ENCODE data around the gene CCDC192. TPM values are rescaled to one million over a fixed set of nuclear protein-coding genes. Genes with fewer than 3 reads are reported as not detected.

Gene CCDC192
- total RNA-seq, 4 donors from 2014 or later: 0.87 to 2.1 (median 1.9) TPM

DNA sequence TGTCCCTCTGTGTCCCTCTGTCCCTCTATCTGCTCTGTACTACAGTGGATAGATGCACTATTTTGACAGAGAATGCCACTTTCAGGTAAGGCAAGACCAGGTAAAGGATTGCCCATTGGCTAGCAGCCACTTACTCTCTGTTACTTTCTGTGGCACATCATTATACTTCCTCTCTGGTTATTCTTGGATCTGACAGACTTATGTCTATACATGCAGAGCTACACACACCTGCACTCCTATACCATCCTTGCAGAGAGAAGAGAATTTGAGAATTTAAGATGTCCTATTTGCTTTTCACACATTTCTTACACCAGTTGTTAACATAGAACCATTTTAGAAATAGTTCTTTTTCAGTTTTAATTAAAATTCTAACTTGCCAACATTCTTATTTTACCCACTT, 216.6 kb downstream of the CCDC192 start:
- TF ChIP-seq POLR2A (IDR thresholded peaks at IDR 0.05): no peak
- no peak for TF ChIP-seq EP300 (IDR thresholded peaks at IDR 0.05)
- TF ChIP-seq, protein P1, sequence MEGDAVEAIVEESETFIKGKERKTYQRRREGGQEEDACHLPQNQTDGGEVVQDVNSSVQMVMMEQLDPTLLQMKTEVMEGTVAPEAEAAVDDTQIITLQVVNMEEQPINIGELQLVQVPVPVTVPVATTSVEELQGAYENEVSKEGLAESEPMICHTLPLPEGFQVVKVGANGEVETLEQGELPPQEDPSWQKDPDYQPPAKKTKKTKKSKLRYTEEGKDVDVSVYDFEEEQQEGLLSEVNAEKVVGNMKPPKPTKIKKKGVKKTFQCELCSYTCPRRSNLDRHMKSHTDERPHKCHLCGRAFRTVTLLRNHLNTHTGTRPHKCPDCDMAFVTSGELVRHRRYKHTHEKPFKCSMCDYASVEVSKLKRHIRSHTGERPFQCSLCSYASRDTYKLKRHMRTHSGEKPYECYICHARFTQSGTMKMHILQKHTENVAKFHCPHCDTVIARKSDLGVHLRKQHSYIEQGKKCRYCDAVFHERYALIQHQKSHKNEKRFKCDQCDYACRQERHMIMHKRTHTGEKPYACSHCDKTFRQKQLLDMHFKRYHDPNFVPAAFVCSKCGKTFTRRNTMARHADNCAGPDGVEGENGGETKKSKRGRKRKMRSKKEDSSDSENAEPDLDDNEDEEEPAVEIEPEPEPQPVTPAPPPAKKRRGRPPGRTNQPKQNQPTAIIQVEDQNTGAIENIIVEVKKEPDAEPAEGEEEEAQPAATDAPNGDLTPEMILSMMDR (IDR thresholded peaks at IDR 0.05): no peak
- no peak for DNase-seq (ENCODE audit: low spot score in 2 of 2)
- H3K4me3 ChIP-seq: no peak overlapping the region
- H3K36me3 ChIP-seq: no peaks in the 10 kb centered on the region
- no peak overlapping the region for H3K27ac ChIP-seq
- H3K9me3 ChIP-seq: no peaks in the 10 kb centered on the region
- H3K4me1 ChIP-seq: no peaks in the 10 kb centered on the region
- no peaks in the 10 kb centered on the region for H3K27me3 ChIP-seq

DNA sequence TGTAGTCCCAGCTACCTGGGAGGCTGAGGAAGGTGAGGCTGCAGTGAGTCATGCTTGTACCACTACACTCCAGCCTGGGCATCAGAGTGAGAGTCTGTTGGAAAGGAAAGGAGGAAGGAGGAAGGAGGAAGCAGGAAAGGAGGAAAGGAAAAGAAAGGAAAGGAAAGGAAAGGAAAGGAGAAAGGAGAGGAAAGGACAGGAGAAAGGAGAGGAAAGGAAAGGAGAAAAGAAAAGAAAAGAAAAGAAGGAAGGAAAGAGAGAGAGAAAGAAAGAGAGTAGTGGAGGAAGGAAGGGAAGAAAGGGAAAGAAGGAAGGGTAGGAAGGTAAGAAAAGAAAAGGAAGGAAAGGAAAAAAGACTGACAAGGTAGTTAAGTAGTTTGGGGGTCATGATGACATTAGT, 217.7 kb downstream of the CCDC192 start:
- Histone ChIP-seq H3K27me3 (no peaks in the 10 kb centered on the region), H3K4me1 (no peaks in the 10 kb centered on the region), H3K9me3 (no peaks in the 10 kb centered on the region), H3K4me3 (no peak overlapping the region), H3K36me3 (no peaks in the 10 kb centered on the region), H3K27ac (no peak overlapping the region)
- TF ChIP-seq, protein P1 (IDR thresholded peaks at IDR 0.05): no peak
- TF ChIP-seq EP300 (IDR thresholded peaks at IDR 0.05): no peak
- no peak for DNase-seq (ENCODE audit: low spot score in 2 of 2)

DNA sequence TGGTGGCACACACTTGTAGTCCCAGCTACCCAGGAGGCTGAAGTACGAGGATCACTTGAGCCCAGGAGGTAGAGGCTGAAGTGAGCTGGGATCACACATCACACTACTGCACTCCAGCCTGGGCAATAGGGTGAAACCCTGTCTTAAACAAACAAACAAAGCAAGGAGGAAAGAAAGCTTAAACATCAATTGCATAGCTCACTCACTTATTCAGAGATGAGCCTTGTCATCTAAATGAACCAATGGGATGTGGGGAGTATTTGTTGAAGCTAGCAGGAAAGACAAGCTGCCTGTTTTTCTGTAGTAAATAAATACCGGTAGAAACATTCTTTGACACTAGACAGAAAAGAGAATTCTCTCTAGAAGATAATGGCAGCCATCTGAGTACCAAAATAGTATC, 219.4 kb downstream of the CCDC192 start:
- 68 to 76% methylated on average over 2 of the region's 2 CpGs for WGBS, 2 donors
- no peak overlapping the region for H3K27ac ChIP-seq
- DNase-seq (ENCODE audit: low spot score in 2 of 2): no peak
- TF ChIP-seq EP300 (IDR thresholded peaks at IDR 0.05): no peak
- TF ChIP-seq POLR2A (IDR thresholded peaks at IDR 0.05): no peak
- TF ChIP-seq, protein P1 (IDR thresholded peaks at IDR 0.05): no peak
- no peaks in the 10 kb centered on the region for H3K36me3 ChIP-seq
- H3K4me3 ChIP-seq: no peak overlapping the region
- H3K9me3 ChIP-seq: no peaks in the 10 kb centered on the region
- H3K4me1 ChIP-seq: no peaks in the 10 kb centered on the region
- no peaks in the 10 kb centered on the region for H3K27me3 ChIP-seq

DNA sequence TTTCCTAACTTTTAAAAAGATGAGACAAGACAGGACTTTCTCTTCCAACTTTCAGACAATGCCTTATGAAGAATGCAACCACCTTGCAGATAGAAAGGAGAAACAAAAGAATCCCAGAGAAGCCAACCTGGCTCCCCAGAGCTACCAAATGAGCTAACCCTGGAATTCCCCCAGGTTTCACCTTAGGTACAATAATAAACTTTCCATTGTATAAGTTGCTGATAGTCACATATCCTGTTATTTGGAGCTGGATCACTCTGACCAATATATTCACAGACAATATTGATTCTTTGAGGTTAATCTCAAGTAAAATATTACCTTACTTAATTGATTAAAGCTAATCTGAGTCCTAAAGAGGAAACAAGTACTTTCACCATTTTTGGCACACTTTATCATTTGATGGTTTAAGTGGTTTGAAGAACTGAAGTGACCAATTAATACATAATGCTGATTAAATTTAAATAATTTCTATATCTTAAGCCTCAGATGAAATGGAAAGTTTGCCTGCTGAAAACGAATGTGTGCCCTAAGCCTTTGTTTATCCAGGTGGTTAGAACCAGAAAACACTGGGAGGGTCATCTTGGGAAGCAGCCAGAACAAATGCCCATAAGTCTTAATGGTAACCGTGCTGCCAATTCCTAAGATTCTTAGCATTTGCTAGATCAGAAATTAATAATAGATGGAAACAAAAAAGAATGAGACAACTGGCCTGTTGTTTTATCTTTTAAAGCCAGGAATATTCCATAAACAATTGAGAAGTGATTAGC, 220.8 kb downstream of the CCDC192 start:
- no peak overlapping the region for H3K4me3 ChIP-seq
- no peak for TF ChIP-seq POLR2A (IDR thresholded peaks at IDR 0.05)
- TF ChIP-seq, protein P1 (IDR thresholded peaks at IDR 0.05): no peak
- no peak for TF ChIP-seq EP300 (IDR thresholded peaks at IDR 0.05)
- no peak for DNase-seq (ENCODE audit: low spot score in 2 of 2)
- H3K36me3 ChIP-seq: no peaks in the 10 kb centered on the region
- no peak overlapping the region for H3K27ac ChIP-seq
- no peaks in the 10 kb centered on the region for H3K4me1 ChIP-seq
- no peaks in the 10 kb centered on the region for H3K27me3 ChIP-seq
- 40 to 41% methylated on average over 2 of the region's 2 CpGs for WGBS, 2 donors
- H3K9me3 ChIP-seq: no peaks in the 10 kb centered on the region

DNA sequence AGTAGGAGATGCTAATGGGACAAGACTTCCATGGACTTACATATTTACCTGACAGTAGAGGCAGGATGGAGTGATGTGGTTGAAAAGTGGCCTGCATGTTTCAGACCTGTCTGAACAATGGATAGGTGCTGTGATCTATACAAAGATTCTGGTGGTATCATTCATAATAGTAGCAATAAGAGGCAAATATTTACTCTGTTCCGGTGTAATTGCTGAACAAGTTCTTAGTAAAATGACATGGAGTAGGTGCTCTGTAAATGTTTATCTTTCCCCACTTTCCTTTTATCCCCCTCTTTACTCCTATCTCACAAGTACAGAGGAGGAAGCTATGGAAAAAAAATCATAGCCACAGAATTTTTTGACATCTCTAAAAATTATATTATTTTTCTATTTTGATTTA, 221.4 kb downstream of the CCDC192 start:
- no peak overlapping the region for H3K4me3 ChIP-seq
- no peaks in the 10 kb centered on the region for H3K4me1 ChIP-seq
- WGBS, 2 donors: 78 to 85% methylated on average over 1 of the region's 1 CpG
- no peaks in the 10 kb centered on the region for H3K27me3 ChIP-seq
- H3K27ac ChIP-seq: no peak overlapping the region
- no peak for TF ChIP-seq POLR2A (IDR thresholded peaks at IDR 0.05)
- TF ChIP-seq, protein P1 (IDR thresholded peaks at IDR 0.05): no peak
- TF ChIP-seq EP300 (IDR thresholded peaks at IDR 0.05): no peak
- H3K36me3 ChIP-seq: no peaks in the 10 kb centered on the region
- H3K9me3 ChIP-seq: no peaks in the 10 kb centered on the region
- no peak for DNase-seq (ENCODE audit: low spot score in 2 of 2)

Data from tibial nerve (tissue), 4 donors.